Lower leg skin (tissue), 3 donors: ENCODE results near the gene FOSL1.

Source experiments
- POLR2A ChIP-seq, 2 donors: fragments of 450-650 bp; IDR thresholded peaks; one replicate each; pipeline ENCODE4 v1.6.1; 2016 to 2017; ENCODE audit warnings: antibody characterized with exemption in 2 of 2, mild to moderate bottlenecking in 1 of 2, moderate library complexity in 1 of 2
- TF ChIP-seq, protein P1 (sequence below), 3 donors: fragments of 450-650 bp; IDR thresholded peaks; one replicate each; pipeline ENCODE4 v1.5.1; 2016; ENCODE audit warnings: antibody characterized with exemption in 3 of 3, mild to moderate bottlenecking in 3 of 3, moderate library complexity in 2 of 3

DNA sequence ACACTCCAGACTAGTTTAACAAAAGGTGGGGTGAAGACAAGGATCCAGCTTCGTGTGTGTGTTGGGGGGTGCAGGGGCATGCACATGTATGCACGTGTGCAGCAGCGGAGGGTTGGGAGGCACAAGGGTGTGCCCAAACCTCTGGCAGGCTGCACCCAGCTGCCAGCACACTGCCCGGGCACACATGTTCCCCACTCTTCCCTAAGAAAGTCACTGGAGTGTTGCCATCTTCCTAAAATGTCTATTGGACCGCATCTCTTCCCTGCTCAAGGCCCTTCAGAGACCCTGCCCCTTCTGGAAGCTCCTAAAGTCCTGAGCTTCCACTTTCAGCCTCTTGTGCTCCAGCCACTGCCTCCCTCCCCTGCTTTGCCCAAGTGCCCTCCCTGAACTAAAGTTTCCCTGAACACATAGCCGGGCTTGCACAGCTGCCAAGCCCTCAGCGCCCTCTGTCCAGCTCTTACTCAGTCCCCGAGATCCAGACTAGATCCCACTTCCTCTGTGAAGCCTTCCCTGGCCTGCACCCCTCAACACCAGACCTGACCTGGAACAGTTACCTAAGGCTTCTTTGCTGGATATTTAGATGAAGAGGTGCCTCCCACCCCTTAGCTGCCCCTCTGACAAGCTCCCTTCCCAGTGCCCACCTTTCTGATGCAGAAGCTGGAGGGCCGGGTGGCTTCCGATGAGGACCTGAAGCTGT is 48.2 kb downstream of the FOSL1 start:
- TF ChIP-seq, protein P1, sequence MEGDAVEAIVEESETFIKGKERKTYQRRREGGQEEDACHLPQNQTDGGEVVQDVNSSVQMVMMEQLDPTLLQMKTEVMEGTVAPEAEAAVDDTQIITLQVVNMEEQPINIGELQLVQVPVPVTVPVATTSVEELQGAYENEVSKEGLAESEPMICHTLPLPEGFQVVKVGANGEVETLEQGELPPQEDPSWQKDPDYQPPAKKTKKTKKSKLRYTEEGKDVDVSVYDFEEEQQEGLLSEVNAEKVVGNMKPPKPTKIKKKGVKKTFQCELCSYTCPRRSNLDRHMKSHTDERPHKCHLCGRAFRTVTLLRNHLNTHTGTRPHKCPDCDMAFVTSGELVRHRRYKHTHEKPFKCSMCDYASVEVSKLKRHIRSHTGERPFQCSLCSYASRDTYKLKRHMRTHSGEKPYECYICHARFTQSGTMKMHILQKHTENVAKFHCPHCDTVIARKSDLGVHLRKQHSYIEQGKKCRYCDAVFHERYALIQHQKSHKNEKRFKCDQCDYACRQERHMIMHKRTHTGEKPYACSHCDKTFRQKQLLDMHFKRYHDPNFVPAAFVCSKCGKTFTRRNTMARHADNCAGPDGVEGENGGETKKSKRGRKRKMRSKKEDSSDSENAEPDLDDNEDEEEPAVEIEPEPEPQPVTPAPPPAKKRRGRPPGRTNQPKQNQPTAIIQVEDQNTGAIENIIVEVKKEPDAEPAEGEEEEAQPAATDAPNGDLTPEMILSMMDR (IDR thresholded peaks at IDR 0.05): no peak
- no peak for TF ChIP-seq POLR2A (IDR thresholded peaks at IDR 0.05)
